HEK293 (cell line): ENCODE results near the gene FRMD3.

ENCODE experiments used
- ZNF148 ChIP-seq: fragments of 450-650 bp; formaldehyde crosslinking; IDR thresholded peaks from 2 replicates; pipeline ENCODE4 v1.5.0; 2017; ENCODE audit warnings: missing biosample characterization, missing genetic modification characterization, borderline replicate concordance
- ZNF664 ChIP-seq: fragments of 450-650 bp; formaldehyde crosslinking; IDR thresholded peaks from 2 replicates; pipeline ENCODE4 v1.5.1; 2016; ENCODE audit warnings: missing biosample characterization, missing genetic modification characterization
- TF ChIP-seq, protein P1 (sequence below): fragments of 450-650 bp; formaldehyde crosslinking; IDR thresholded peaks from 2 replicates; pipeline ENCODE4 v1.5.1; 2016; ENCODE audit warnings: missing biosample characterization, missing genetic modification characterization
- TF ChIP-seq, protein P2 (sequence below): fragments of 450-650 bp; IDR thresholded peaks from 2 replicates; pipeline ENCODE4 v1.5.1; 2018; ENCODE audit warnings: missing biosample characterization, missing genetic modification characterization

DNA sequence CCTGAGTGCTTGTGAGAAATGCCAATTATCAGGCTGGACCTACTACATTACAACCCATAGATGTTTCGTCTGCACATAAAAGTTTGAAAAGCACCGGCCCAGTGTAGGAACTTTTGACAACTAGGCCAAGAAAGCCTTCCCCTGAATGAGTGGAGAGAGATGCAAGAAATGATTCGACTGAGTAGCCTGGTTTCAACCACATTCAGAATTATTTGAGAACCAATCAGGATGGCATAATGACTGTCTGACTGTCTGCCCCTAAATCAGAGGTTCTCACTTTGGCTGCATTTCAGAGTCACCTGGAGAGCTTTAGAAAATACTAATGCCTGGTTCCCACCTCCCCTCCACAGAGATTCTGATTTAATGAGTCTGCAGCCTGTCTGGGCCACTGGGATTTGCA, 61.1 kb downstream of the FRMD3 start:
- no peak for TF ChIP-seq ZNF148 (tag by site-specific recombination)
- TF ChIP-seq, protein P1, sequence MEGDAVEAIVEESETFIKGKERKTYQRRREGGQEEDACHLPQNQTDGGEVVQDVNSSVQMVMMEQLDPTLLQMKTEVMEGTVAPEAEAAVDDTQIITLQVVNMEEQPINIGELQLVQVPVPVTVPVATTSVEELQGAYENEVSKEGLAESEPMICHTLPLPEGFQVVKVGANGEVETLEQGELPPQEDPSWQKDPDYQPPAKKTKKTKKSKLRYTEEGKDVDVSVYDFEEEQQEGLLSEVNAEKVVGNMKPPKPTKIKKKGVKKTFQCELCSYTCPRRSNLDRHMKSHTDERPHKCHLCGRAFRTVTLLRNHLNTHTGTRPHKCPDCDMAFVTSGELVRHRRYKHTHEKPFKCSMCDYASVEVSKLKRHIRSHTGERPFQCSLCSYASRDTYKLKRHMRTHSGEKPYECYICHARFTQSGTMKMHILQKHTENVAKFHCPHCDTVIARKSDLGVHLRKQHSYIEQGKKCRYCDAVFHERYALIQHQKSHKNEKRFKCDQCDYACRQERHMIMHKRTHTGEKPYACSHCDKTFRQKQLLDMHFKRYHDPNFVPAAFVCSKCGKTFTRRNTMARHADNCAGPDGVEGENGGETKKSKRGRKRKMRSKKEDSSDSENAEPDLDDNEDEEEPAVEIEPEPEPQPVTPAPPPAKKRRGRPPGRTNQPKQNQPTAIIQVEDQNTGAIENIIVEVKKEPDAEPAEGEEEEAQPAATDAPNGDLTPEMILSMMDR (tag by site-specific recombination) = no peak
- no peak for TF ChIP-seq ZNF664 (tag by site-specific recombination)
- TF ChIP-seq, protein P2, sequence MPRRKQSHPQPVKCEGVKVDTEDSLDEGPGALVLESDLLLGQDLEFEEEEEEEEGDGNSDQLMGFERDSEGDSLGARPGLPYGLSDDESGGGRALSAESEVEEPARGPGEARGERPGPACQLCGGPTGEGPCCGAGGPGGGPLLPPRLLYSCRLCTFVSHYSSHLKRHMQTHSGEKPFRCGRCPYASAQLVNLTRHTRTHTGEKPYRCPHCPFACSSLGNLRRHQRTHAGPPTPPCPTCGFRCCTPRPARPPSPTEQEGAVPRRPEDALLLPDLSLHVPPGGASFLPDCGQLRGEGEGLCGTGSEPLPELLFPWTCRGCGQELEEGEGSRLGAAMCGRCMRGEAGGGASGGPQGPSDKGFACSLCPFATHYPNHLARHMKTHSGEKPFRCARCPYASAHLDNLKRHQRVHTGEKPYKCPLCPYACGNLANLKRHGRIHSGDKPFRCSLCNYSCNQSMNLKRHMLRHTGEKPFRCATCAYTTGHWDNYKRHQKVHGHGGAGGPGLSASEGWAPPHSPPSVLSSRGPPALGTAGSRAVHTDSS (tag by site-specific recombination) = no peak
